Measurements from ENCODE around the gene RAB11A. TPM values are rescaled to one million over a fixed set of nuclear protein-coding genes. Genes with fewer than 3 reads are reported as not detected.
"Not testable (repeated sequence)": the region's sequence is repeated elsewhere in the genome, so short reads cannot be mapped to it uniquely, and the experiment has no call there.

The RAB11A gene
- polyA plus RNA-seq, 1 donor, result 288 TPM

DNA sequence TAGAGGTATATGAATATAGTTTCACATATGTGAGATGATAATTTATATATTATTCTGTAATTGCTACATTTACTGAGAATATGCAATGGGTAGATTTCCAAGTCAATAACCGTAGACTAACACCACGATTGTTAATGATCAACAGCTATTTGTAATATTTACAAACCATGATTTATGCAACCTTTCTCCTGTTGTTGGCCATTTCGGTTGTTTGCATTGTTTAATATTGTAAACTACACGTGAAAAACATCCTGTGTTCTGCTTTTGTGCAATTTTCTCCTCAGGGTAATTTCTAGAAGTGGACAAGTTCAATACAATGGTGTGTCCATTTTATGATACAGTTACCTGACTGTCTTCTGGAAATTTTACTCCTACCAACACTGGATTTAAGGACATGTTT, 29.3 kb upstream of the RAB11A start:
- DNase-seq, result no peak

DNA sequence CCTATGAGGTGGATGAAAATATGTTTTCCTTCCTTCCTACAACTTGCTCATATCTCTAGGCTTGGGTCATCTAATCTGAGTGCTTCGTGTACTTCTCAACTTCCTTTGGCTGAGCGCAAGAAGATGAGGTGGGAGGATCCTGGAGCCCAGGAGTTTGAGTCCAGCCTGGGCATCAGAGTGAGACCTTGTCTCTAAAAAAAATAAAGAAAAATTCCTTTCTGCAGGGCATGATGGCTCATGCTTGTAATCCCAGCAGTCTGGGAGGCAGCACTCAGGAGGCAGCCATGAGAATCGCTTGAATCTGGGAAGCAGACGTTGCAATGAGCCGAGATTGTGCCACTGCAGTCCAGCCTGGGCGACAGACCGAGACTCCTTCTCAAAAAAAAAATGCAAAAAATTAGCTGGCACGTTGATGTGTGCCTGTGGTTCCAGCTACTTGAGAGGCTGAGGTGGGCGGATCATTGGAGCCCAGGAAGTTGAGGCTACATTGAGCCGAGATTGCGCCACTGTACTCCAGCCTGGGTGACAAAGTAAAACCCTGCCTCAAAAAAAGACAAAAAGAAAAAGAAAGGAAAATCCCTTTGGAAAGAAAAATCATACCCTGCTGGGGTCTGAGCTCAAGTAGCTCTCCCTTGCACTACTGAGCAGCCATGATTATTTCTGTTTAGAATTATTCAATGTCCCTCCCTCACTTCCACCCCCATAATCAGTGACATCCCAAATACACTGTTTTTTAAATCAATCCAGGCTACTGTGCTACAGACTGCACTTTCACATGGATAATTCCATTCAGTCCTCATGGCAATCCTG, 28.0 kb upstream of the RAB11A start:
- DNase-seq, result no peak

DNA sequence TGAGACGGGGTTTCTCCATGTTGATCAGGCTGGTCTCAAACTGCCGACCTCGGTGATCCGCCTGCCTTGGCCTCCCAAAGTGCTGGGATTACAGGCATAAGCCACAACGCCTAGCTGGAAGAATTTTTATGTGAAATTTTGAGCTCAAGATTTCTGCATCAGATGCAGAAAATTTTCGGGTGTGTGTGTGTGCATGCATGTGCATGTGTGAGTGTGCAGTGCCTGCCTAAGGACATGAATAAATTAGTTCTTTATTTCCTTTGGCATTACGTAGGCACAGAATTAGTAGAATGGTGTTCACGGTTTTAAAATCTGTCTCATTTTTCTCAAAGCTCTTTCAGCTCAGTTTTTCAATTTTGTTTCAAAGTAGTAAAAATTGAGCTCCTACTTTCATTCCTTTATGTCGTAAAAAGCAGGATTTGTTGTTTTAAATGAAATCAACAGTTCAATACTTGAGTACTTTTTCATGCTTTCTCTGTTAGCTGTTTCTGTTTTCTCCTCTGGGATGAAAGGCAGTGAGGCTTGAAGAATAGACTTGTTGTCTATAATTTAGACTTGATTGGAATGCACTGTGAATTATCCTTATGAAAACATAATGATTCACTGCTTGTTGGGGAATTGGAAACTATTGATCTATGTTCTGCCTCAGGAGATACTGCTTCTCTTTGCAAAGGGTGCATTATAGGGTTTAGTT, 23.3 kb upstream of the RAB11A start:
- no peak for DNase-seq

DNA sequence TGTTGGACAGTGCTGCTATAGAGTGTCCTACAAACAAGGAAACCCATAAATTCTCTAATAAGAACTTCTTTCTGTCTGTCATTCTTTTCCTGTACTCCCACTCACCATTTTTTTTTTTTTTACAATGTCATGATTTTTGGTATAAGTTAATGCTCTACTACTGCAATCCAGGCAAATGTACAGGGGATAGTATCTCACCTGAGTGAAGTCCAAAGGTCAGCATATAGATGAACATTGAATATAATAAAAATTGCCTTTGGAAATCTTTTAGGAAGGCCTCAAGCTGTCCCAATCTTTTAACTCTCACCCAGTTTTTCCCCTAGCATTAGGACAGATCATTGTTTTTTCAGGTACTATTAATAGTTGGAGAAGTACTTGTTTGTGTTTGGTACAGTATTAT, 21.3 kb upstream of the RAB11A start:
- DNase-seq, result no peak

DNA sequence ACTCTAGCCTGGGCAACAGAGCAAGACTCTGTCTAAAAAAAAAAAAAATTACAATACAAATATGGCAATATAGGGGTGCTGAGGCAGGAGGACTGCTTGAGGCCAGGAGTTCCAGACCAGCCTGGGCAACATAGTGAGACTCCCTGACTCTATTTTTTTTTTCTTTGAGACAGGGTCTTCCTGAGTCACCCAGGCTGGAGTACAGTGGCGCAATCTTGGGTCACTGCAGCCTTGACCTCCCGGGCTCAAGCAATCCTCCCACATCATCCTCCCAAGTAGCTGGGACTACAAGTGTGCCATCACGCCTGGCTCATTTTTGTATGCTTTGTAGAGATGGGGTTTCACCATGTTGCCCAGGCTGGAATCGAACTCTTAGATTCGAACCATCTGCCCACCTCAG, 17.3 kb upstream of the RAB11A start:
- no peak for DNase-seq

DNA sequence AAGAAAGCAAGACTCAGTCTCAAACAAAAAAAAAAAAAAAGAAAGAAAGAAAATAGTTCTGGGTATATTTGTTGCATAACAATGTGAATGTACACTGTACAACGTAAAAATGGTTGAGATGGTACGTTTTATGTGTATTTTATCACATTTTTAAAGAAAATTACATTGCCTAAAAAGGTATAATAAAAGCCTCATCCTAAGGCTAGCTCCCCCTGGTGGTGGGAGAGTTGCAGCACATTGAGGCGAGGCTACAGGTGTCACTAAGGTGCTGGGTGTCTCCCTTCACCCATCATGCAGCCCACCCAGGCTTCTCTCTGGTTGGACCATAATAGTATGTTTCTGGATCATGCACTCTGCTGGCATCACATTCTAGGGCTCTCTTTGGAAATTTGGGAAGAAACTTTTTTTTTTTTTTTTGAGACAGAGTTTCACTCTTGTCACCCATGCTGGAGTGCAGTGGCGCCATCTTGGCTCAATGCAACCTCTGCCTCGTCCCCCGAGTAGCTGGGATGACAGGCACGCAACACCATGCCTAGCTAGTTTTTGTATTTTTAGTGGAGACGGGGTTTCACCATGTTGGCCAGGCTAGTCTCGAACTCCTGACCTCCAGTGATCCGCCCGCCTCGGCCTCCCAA, 12.4 kb upstream of the RAB11A start:
- DNase-seq, result no peak

DNA sequence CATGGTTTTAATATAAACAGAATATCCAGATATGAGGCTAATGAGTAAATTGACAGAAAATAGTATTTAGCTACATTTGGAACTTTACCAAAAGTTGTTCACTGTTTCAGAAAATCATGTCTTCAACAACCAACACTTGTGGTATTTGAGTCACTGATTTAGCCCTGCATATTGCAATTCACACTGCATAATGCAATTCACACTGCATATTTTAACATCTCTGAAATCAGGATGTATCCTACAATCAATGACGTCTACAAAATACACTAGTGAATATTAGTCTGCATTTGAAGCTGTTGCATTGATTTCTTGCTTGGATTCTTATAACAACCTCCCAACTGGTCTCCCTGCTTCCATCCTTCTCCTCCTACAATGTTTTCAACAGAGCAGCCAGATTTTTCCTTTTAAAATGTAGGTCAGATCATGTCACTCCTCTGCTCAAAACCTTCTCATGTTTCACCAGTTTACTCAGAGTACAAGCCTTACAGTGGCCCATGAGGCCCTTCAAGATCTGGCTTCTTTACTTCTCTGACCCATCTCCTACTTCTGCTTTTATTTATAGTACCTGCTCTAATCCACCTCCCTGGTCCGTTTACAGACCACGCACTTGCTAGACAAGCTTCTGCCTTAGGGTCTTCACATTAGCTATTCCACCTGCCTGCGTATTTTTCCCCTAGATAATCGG, 11.4 kb upstream of the RAB11A start:
- no peak for DNase-seq

DNA sequence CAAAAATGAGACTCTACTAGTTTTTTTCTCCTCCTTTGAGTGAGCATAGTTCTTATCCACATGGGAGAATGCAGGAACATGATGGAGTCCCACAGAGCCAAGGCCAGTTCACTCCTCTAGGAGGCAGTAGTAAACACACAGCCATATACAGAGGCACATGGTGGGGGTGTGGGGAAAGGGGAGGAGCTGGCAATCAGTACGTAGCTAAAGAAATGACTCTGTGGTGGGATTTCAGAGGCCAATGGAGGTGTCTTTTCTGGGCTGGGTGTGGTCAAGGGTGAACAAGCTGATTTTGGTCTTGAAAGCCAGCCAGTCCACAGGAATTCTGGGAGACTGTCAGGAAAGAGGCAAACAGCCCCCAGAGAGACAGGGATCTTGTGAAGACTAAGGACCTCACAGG, 6.6 kb upstream of the RAB11A start:
- no peak for DNase-seq

DNA sequence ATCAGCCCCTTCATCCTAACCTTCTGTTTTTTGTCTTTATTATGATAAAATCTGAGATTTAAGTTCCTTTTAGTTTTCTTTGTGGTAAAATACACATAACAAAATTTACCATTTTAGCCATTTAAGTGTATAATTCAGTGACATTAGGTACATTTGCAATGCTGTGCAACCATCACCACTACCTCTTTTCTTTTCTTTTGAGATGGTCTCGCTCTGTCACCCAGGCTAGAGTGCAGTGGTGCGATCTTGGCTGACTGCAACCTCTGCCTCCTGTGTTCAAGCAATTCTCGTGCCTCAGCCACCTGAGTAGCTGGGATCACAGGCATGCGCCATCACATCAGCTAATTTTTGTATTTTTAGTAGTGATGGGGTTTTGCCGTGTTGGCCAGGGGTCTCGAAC, 6.2 kb upstream of the RAB11A start:
- DNase-seq, result no peak

DNA sequence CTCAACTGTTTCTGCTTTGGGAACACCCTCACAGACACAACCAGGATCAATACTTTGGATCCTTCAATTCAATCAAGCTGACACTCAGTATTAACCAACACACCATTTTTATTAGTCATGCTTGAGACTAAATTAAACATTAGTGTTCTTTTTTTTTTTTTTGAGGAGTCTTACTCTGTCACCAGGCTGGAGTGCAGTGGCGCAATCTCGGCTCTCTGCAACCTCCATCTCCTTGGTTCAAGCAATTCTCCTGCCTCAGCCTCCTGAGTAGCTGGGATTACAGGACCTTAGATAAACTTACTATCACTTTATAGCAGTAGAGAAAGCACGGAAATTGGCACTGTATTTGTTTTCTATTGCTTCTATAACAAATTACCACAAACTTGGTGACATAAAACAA, 2.0 kb upstream of the RAB11A start:
- no peak for DNase-seq

DNA sequence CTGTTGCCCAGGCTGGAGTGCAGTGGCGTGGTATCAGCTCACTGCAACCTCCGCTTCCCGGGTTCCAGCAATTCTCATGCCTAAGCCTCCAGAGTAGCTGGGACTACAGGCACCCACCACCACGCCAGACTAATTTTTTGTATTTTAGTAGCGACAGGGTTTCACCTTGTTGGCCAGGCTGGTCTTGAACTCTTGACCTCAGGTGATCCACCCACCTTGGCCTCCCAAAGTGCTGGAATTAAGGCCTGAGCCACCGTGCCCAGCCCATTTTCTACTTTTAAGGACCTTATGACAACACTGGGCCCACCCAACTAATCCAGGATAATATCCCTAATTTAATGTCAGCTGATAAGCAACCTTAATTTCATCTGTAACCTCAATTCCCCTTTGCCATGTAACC, 1.4 kb upstream of the RAB11A start:
- DNase-seq, result not testable (repeated sequence)

DNA sequence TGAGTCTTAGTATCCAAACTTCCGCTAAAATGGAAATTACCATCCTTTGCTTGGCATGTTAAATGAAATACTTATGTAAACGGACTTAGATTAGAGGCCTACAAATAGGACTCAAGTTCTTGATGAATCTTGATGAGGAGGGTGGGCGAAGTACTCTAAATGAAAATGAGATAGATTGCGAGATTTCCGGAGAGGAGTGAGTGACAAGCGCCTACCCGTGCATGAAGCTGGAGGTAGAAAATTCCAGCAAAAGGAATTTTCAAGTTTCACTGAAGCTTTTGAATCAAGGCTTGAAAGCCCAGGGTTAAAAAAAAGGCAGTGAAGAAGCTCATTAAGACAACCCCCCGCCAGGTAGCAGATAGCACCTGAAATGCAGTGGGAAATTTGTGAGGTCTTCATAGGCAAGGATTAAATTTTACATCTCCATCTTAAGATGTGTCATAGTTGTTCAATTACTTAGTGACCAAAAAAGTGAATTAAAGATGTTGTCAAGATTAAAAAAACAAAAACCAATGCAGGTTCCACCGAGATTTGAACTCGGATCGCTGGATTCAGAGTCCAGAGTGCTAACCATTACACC, 655 bp upstream of the RAB11A start:
- no peak for DNase-seq

DNA sequence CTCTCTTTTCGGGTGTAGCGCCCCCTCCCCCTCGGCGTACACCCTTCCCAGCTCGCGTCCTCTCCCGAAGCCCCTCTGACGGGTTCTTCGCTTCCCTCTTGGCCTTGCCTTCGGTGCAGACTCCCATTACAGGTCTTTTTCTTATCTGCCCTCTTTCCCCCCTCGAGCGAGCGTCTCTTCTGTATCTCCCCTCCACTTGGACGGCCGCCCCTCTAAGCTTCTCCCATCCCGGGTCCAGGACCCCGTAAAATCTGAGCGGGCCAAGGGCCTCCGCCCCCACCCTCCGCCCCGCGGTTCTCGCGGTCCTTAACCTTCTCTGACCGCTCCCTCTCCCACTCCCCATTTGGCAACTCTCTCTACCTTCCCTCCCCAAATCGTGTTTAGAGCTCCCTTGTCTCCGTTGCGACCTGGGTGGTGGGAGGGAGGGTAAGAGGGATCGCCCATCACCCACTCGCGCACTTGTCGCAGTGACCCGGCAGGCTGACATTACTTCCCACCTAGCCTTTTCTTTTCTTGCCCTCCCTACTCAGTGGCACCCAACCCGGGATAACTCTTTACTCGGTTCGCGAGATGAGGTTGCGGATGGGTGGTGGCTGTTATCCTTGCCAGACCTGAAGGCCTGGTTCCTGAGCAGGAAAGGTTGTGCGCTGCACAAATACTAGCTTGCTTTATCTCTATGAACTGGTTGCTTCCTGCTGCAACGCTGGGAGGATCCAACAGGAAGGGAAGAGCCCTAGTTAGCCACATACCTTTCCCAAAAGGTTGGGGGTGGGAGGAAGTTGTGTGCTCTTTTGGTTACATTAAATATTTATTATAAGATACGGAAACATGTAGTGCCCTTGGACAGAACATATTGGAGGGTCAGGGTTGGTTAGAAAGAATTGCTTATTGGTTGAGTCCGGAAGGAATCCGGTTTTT, 922 bp downstream of the RAB11A start:
- DNase-seq, result no peak

DNA sequence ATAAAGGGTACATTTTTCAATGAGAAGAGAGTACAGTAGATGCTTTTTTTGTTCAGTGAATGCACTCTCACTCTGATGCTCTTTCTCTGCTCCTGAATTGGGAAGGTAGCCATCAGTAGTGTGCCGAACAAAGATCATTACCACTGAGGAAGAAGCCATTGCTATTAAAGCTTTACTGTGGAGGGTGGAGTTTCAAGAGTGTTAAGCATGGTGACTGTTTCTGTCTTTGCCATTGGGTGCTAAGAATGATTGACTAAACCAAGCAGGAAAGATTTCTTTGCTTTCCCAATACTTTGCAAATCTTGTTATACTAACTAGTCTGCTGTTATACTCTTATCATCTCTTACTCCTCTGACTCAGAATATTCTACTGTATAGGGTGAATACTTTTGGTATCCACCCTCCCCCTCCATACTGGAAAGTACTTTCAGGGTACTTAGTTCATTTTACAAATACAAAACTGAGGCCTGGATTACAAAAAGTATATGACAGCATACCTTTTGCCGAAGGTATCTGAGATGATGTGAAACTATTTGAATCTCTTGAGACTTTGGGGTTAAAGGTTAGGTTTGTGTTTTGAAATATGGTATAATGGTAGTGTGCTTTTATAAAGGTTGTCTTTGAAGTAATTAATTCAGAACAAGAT, 1.7 kb downstream of the RAB11A start:
- no peak for DNase-seq

DNA sequence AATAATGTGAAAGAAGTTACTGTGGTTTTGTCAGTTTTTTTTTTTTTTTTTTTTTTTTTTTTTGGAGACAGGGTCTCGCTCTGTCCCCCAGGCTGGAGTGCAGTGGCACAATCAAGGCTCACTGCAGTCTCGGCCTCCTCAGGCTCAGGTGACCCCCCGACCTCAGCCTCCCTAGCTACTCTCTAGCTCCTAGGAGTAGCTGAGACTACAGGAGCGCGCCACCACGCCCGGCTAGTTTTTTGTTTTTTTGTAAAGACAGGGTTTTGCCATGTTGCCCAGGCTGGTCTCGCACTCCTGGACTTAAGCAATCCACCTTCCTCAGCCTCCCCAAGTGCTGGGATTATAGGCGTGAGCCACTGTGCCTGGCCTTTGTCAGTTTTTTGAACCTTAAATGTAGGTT, 2.6 kb downstream of the RAB11A start:
- not testable (repeated sequence) for DNase-seq

DNA sequence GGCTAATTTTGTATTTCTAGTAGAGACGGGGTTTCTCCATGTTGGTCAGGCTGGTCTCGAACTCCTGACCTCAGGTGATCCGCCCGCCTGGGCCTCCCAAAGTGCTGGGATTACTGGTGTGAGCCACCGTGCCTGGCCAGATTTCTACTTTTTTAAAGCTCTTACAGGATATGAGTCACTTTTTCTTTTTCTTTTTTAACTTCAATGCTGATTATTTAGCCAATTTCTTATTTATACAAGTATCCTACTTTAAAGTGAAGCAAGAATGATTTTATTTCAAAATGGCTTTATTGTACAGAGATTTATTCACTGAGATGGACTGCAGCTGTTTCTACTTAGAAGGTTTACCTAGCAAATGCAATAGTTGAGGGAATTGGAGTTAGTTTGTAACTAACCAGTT, 3.3 kb downstream of the RAB11A start:
- not testable (repeated sequence) for DNase-seq

DNA sequence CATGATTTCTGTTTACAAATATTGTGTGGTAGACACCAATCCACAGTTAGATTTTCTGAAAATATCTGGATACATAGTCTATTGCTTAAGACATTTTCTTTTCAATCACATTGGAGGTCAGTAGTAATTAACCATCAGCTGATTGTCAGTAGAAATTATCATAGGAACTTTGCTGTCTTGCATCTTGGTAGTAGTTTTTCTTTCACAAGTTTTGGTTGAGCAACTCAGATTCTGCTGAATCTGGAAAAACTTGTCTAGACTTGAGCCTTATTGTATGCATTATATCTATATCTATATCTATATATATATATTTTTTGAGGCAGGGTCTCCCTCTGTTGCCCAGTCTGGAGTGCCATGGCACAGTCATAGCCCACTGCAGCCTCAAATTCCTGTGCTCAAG, 4.0 kb downstream of the RAB11A start:
- no peak for DNase-seq

DNA sequence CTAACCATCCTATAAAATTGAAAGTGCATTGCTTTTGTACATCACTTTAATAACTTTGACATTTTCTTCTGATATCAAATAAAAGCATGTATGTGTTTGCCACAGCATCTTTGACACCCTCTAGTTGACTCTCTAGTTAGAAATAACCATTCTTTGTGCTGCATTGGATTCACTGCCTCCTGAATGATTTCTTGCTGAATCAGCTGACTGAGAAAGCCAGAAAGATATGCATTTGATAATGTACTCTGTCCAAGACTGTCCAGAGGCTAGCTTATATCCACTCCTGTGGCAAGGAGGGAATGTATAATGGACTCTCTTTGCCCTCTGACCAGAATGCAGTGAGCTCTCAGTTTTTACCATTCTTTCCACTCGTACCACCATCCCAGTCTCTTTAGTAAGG, 6.2 kb downstream of the RAB11A start:
- DNase-seq, result no peak

DNA sequence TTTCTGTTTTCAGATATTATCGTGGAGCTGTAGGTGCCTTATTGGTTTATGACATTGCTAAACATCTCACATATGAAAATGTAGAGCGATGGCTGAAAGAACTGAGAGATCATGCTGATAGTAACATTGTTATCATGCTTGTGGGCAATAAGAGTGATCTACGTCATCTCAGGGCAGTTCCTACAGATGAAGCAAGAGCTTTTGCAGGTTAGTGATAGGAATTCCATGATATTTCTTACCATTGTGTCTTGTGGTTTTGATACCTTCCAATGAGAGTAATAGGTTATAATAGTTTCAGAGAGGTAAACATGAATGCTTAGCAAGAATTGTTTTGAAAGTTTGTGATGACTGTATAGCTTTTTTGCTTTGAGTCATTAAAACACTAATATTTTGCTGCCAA, 8.5 kb downstream of the RAB11A start:
- DNase-seq, result no peak

DNA sequence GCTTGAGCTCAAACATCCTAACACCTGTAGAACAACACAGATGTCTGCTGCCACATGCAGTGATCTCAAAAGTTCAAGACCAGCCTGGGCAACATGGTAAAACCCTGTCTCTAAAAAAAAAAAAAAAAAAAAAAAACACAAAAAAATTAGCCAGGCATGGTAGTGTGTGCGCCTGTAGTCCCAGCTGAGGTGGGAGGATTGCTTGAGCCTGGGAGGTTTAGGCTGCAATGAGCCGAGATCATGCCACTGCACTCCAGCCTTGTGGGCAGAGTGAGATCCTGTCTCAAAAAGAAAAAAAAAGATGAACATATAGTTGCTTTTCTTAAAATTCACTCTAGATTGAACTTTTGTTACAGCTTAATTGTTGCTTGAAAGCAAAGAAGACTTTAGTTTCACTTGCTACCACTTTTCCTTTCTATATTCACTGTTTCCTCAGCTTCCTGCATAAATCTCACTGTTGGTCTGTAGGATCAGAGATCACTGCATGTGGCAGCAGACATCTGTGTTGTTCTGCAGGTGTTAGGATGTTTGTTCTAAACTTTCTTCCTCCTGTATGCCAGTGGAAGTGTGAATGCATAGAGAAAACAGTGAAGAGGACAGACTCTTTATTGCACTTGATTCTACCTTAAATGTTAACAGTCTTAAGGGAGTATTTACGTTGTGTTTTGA, 12.6 kb downstream of the RAB11A start:
- DNase-seq, result no peak
